ENCODE data around the gene ZBTB16. TPM values are rescaled to one million over a fixed set of nuclear protein-coding genes. Genes with fewer than 3 reads are reported as not detected.
A peak's percentile ranks its signal among the peaks of the same experiment; 100 is the strongest.

The ZBTB16 gene
- total RNA-seq, 3 donors from 2014 or later (not counting 1 experiment from before 2014, with no cell fraction given): 104 to 224 (median 156) TPM

- DNase-seq (no peak), ATAC-seq (no peak)
- no peaks in the 10 kb centered on the region for H3K4me1 ChIP-seq (ENCODE audit: control insufficient read depth, insufficient read depth, low read length)
- no peak overlapping the region for H3K27ac ChIP-seq (ENCODE audit: low read length)
- Mint-ChIP-seq H3K36me3 (no peaks in the 10 kb centered on the region), H3K9me3 (no peaks in the 10 kb centered on the region), H3K27ac (no peak overlapping the region), H3K27me3 (ENCODE audit: low read depth in 2 of 2) (peaks cover 24 to 39% of the 10 kb centered on the region in 2 donors), H3K4me1 (peaks cover 0 to 7% of the 10 kb centered on the region in 2 donors), H3K4me3 (no peak overlapping the region)
- 70% methylated on average over 9 of the region's 9 CpGs for WGBS (ENCODE audit: insufficient coverage)
- TF ChIP-seq CTCF (IDR thresholded peaks at IDR 0.05): no peak
- H3K36me3 ChIP-seq (ENCODE audit: control insufficient read depth, insufficient read depth, low read length): no peaks in the 10 kb centered on the region
- no peaks in the 10 kb centered on the region for H3K9me3 ChIP-seq (ENCODE audit: control insufficient read depth, insufficient read depth, low read length)
- intact Hi-C loops (cut with micrococcal nuclease): no loop called here
- no peak overlapping the region for H3K4me3 ChIP-seq (ENCODE audit: low read length)
- no peaks in the 10 kb centered on the region for H3K27me3 ChIP-seq (ENCODE audit: control insufficient read depth, insufficient read depth, low read length)
These were observed 220.5 kb downstream of the ZBTB16 start for GRCh38 chr11:114279792-114280546.

- H3K4me1 Mint-ChIP-seq: peaks cover 0 to 7% of the 10 kb centered on the region in 2 donors
- ATAC-seq: no peak
- H3K36me3 ChIP-seq (ENCODE audit: control insufficient read depth, insufficient read depth, low read length): no peaks in the 10 kb centered on the region
- H3K9me3 ChIP-seq (ENCODE audit: control insufficient read depth, insufficient read depth, low read length): no peaks in the 10 kb centered on the region
- H3K9me3 Mint-ChIP-seq: no peaks in the 10 kb centered on the region
- H3K27ac Mint-ChIP-seq: no peak overlapping the region
- no peak for TF ChIP-seq CTCF (IDR thresholded peaks at IDR 0.05)
- WGBS (ENCODE audit: insufficient coverage): 37% methylated on average over 6 of the region's 6 CpGs
- no peak overlapping the region for H3K27ac ChIP-seq (ENCODE audit: low read length)
- H3K4me3 ChIP-seq (ENCODE audit: low read length): no peak overlapping the region
- no peaks in the 10 kb centered on the region for H3K27me3 ChIP-seq (ENCODE audit: control insufficient read depth, insufficient read depth, low read length)
- DNase-seq: peak in 1 of 2 donors; percentile 32
- no peak overlapping the region for H3K4me3 Mint-ChIP-seq
- H3K27me3 Mint-ChIP-seq (ENCODE audit: low read depth in 2 of 2): peaks cover 20 to 39% of the 10 kb centered on the region in 2 donors
- no peaks in the 10 kb centered on the region for H3K4me1 ChIP-seq (ENCODE audit: control insufficient read depth, insufficient read depth, low read length)
- intact Hi-C loops (cut with micrococcal nuclease): no loop called here
- H3K36me3 Mint-ChIP-seq: no peaks in the 10 kb centered on the region
These were observed 221.2 kb downstream of the ZBTB16 start for GRCh38 chr11:114280696-114281095.

GRCh38 chr11:114281388-114281956 is 222.0 kb downstream of the ZBTB16 start:
- intact Hi-C loops (cut with micrococcal nuclease): no loop called here

More at GRCh38 chr11:114281388-114281956, 222.0 kb downstream of the ZBTB16 start:
- no peaks in the 10 kb centered on the region for H3K4me1 ChIP-seq (ENCODE audit: control insufficient read depth, insufficient read depth, low read length)
- Mint-ChIP-seq H3K27me3 (ENCODE audit: low read depth in 2 of 2) (peaks cover 20 to 39% of the 10 kb centered on the region in 2 donors), H3K4me3 (no peak overlapping the region), H3K4me1 (peaks cover 0 to 7% of the 10 kb centered on the region in 2 donors), H3K9me3 (no peaks in the 10 kb centered on the region), H3K36me3 (no peaks in the 10 kb centered on the region), H3K27ac (no peak overlapping the region)
- no peak for DNase-seq
- 87% methylated on average over 1 of the region's 1 CpG for WGBS (ENCODE audit: insufficient coverage)
- no peak for TF ChIP-seq CTCF (IDR thresholded peaks at IDR 0.05)
- ATAC-seq: no peak
- no peaks in the 10 kb centered on the region for H3K27me3 ChIP-seq (ENCODE audit: control insufficient read depth, insufficient read depth, low read length)
- no peak overlapping the region for H3K27ac ChIP-seq (ENCODE audit: low read length)
- H3K4me3 ChIP-seq (ENCODE audit: low read length): no peak overlapping the region
- no peaks in the 10 kb centered on the region for H3K36me3 ChIP-seq (ENCODE audit: control insufficient read depth, insufficient read depth, low read length)
- H3K9me3 ChIP-seq (ENCODE audit: control insufficient read depth, insufficient read depth, low read length): no peaks in the 10 kb centered on the region

Data from natural killer cell (primary cell).